HUDEP-2 (cell line): ENCODE data around the gene COL28A1.

Experiments
- DNase-seq, 76 experiments: peaks; one replicate each; lab custom pipeline; 2025; ENCODE audit not compliant: unreplicated experiment in 76 of 76; lab: John Stamatoyannopoulos, UW

Gene COL28A1

GRCh38 chr7:7535691-7536090 is at the start of gene COL28A1:
TSS of gene COL28A1 (minus strand) at chr7:7535873. CDS start at chr7:7532875, 2,998 bp downstream.
- DNase-seq: no peak

GRCh38 chr7:7584653-7585052 is 49.0 kb upstream of the COL28A1 start:
- DNase-seq: no peak

DNA sequence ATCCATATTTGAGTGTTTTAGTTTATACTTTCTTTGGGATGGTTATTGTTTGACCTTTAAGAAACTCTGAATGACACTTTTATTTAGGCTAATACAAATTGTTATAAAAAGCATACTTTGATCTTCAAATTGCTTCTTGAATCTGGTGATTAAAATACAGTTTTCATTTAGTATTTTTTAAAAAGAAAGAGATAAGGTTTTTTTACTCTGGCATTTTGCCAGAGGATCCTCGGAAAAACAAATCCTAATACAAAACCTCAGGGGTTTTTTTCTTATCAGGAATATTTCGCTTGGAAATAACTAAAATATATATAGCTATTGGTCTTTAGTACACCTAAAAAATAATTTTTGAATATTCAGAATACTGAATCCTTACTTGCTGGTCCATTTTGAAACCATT is 48.1 kb upstream of the COL28A1 start:
- DNase-seq: no peak

- no peak for DNase-seq
Measured at GRCh38 chr7:7582596-7582995, 46.9 kb upstream of the COL28A1 start.

DNA sequence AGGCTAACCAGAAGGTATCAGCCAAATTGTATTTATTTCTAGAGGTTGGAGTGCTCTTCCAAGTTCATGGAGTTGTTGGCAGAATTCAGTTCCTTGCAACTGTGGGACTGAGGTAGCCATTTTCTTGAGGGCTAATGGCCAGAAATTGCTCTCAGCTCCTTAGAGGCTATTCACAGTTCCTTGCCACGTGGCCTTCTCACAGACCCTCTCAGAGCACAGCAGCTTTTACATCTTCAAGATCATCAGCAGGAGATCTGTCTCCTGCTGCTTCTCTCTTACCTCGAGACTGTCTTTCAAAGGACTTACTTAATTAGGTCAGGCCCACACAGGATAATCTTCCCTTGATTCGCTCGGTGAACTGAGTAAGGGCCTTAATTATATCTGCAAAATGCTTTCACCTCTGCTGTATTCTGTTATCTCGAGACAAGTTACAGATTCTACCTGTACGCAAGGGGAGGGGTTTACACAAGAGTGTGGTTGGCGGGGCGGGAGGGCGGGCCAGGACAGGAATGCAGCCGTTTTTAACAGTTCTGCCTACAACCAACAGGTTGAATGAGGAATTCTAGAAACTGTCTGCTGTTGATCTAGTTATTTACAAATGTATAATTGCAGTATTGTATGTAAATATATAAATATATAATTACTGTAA is 46.0 kb upstream of the COL28A1 start:
- DNase-seq: no peak

- no peak for DNase-seq
Measured at GRCh38 chr7:7579638-7580037, 44.0 kb upstream of the COL28A1 start.

DNA sequence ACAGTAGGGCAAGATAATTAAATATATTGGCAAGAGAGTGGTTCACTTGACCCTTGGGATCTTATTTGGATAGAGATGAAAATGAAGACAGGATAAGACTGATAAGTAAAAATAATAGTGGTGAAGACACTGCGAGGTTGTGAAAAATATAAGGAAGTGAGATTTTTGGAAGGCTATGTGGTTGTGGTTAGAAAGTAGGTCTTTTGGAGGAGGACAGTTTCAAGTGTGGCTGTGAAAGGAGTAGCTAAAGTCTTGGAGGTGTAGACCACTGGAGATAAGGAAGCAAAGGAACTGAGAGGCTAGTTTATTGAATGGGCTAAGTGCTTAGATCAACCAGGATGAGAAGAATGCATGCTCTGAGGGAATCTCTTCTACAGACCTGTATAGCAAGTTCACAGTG is 42.2 kb upstream of the COL28A1 start:
- peak in 1 of 76 experiments; percentile 12 for DNase-seq

GRCh38 chr7:7576344-7576743 is 40.7 kb upstream of the COL28A1 start:
- DNase-seq: no peak

- no peak for DNase-seq
Measured at GRCh38 chr7:7573701-7574100, 38.0 kb upstream of the COL28A1 start.

DNA sequence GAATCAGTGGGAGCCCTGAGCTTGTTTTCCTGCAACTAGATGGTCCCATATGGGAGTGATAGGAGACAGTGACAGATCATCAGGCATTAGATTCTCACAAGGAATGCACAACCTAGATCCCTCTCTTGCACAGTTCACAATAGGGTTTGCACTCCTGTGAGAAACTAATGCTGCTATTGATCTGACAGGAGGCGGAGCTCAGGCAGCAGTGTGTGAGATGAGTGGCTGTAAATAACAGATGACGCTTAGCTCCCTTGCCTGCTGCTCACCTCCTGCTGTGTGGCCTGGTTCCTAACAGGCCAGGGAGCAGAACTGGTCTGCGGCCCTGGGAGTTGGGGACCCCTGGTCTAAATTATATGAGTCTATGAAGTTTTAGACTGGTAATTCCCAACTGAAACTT is 34.9 kb upstream of the COL28A1 start:
- DNase-seq: no peak

- no peak for DNase-seq
Measured at GRCh38 chr7:7569615-7570014, 33.9 kb upstream of the COL28A1 start.

- no peak for DNase-seq
Measured at GRCh38 chr7:7569081-7569527, 33.4 kb upstream of the COL28A1 start.

DNA sequence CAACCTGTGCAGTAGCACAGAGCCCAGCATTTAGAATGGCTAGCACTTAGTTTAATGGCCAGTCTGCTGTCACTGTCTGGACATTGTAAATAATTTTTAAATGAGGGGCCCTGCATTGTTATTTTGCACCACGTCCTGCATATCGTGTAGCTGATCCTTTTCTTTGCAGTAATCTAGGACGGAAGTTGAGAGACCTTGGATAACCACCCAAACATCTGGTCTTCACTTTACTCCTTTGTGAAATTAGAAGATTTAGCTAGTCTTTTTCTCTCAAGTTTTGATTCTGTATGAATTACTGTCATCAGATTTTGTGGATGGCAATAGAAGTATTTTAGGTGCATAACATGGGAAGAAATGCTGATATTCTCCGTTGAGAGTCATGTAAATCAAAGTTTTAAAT is 32.9 kb upstream of the COL28A1 start:
- no peak for DNase-seq

GRCh38 chr7:7567898-7568531 is 32.3 kb upstream of the COL28A1 start:
- no peak for DNase-seq

- peak in 73 of 76 experiments; percentile 10 to 88 (median 69) for DNase-seq
Measured at GRCh38 chr7:7566651-7567611, 31.3 kb upstream of the COL28A1 start, which contains the start of gene MIOS. TSS of gene MIOS (plus strand) at chr7:7566884. CDS start at chr7:7572476, 5,592 bp downstream.

DNA sequence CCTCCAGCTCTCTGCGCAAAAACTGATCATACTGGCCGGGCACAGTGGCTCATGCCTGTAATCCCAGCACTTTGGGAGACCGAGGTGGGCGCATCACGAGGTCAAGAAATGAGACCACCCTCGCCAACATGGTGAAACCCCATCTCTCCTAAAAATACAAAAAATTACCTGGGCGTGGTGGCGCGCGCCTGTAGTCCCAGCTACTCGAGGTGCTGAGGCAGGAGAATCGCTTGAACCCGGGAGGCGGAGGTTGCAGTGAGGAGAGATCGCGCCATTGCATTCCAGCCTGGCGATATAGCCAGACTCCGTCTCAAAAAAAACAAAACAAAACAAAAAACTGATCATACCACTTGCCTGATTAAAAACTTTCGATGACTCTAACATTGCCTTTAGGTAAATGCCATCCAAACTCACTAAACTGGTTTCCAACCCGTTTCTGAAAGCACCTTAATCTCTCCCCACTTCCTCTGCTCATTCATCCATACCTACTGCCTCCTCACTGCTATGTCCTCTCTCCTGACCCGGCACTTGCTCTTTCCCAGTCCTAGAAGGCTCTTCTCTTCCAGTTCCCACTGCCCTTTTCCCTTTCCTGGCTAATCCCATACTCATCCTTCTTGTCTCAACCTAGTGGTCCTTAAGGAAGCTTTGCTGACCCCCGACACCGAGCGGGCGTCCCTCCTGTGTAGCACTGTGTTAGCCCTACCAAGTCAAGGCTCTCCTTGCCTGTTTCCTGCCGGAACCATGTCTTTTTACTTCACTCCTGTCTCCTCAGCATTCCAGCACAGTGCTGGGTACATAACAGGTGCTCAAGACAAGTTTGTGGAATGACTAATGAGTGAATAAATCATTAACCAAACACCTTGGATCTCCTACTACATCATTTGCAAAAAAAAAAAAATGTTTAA is 30.3 kb upstream of the COL28A1 start:
- DNase-seq: no peak

DNA sequence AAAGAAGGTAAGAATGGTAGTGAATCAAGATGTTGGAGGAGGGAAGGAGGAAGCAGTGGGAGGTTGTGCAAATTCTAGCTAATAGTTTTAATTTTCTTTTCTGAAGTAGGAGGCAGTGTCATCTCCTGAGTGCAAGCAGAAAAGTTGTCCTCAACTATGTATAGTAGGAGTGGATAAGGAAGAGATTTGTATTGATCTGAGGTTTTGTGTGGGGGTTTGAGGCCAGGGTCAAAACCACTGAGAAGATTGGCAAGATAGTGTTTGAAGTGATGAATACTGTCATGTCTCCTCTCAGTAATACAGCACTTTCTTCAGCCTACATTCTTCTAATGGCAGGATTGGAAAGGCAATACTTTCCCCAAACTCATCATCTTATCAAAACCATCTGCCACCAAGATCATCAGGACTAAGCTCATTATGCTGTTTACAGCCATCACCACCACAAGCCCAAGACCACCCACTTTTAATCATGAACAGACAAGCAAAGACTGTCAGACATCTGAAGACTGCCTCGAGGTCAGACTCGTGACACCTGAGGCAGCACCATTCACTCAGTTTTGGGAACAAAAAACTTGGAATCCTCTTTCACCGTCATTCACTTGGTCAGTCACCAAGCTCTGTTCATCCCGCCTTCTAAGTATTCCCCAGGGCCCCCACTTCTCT is 29.5 kb upstream of the COL28A1 start:
- peak in 1 of 76 experiments; percentile 13 for DNase-seq

DNA sequence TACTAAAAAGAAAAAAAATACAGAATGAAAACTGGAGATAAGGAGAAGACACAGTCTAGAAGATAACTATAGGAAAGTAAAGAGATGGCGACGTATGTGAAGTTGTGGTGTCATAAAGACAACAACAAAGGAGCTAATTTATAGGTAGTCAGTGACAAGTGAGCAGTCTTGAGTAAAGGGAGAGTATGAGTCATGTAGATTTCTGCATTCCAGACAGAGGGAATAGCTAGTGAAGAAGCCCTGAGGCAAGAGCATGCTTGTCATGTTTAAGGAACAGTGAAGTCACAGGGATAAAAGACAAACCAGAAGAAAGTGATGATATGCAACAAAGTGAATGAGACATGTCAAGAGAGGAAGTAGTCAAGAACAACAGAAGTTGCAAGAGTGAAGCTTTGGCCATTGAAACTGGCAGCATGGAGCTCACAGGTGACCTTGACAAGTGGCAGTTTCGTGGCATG is 28.7 kb upstream of the COL28A1 start:
- DNase-seq: no peak

DNA sequence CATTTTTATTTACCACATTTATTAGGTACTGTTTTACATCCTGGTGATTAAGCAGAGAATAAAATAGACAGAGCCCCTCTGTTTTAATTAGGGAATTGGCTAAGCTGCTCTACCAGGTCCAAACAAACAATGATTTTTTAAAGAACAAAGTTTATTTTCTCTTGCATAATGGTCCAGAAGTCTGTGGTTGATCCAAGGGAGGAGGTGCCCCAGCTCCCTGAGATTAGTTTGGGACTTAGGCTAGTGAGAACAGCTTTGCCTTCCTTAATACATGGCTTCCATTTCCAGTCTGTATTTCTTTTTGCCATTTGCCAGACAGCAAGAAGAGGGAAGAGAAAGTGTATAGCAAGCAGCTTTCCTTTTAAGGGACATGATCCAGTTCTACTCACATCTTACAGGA is 28.1 kb upstream of the COL28A1 start:
- no peak for DNase-seq

GRCh38 chr7:7563269-7563668 is 27.6 kb upstream of the COL28A1 start:
- DNase-seq: no peak
